WERI-Rb-1 (cell line): ENCODE results near the gene BTG2.

Experiments
- DNase-seq: peaks from one replicate; pipeline ENCODE4 v3.0.0-alpha.2; 2020
- H3K27ac ChIP-seq: fragments of 250-450 bp; sonication (Bioruptor Pico); 2 replicates; pipeline ENCODE4 v1.5.1; 2020; ENCODE audit warnings: mild to moderate bottlenecking, moderate library complexity
- H3K27me3 ChIP-seq: fragments of 250-450 bp; sonication (Bioruptor Pico); 2 replicates; pipeline ENCODE4 v1.5.1; 2021; ENCODE audit warnings: mild to moderate bottlenecking, low read depth, moderate library complexity; ENCODE audit not compliant: insufficient read depth, severe bottlenecking
- H3K36me3 ChIP-seq: fragments of 250-450 bp; sonication (Bioruptor Pico); 2 replicates; pipeline ENCODE4 v1.5.1; 2020; ENCODE audit warnings: mild to moderate bottlenecking, moderate library complexity
- H3K4me3 ChIP-seq: 2 replicates; pipeline ENCODE4 v1.5.1; 2011; ENCODE audit warnings: low read depth, mild to moderate bottlenecking, control low read depth, low read length
- H3K9me3 ChIP-seq: fragments of 250-450 bp; sonication (Bioruptor Pico); 2 replicates; pipeline ENCODE4 v1.5.1; 2021; ENCODE audit warnings: mild to moderate bottlenecking, moderate library complexity; ENCODE audit not compliant: severe bottlenecking
- CTCF ChIP-seq: IDR thresholded peaks from 2 replicates; pipeline ENCODE4 v1.5.1; 2011; ENCODE audit warnings: low read depth, mild to moderate bottlenecking, control low read depth, inconsistent platforms, low read length

The BTG2 gene

GRCh38 chr1:203267347-203267846 lies 37.9 kb upstream of the BTG2 start:
- DNase-seq, result peak; percentile 96
- TF ChIP-seq CTCF, result peak; percentile 96
- Histone ChIP-seq H3K27ac (peak overlapping the region; percentile 26), H3K9me3 (peaks cover 4% of the 10 kb centered on the region), H3K36me3 (no peaks in the 10 kb centered on the region), H3K4me3 (no peak overlapping the region), H3K27me3 (no peaks in the 10 kb centered on the region)

GRCh38 chr1:203267912-203268311 lies 37.4 kb upstream of the BTG2 start:
- Histone ChIP-seq H3K4me3 (no peak overlapping the region), H3K36me3 (no peaks in the 10 kb centered on the region), H3K9me3 (no peaks in the 10 kb centered on the region), H3K27me3 (no peaks in the 10 kb centered on the region), H3K27ac (peak overlapping the region; percentile 26)
- DNase-seq, result no peak
- TF ChIP-seq CTCF, result no peak

- peak; percentile 100 for TF ChIP-seq CTCF
- Histone ChIP-seq H3K4me3 (no peak overlapping the region), H3K27ac (peak overlapping the region; percentile 19), H3K27me3 (no peaks in the 10 kb centered on the region), H3K9me3 (no peaks in the 10 kb centered on the region), H3K36me3 (no peaks in the 10 kb centered on the region)
- DNase-seq, result peak; percentile 87
Observed at GRCh38 chr1:203268901-203269653, 36.2 kb upstream of the BTG2 start.

GRCh38 chr1:203269654-203270020 lies 35.7 kb upstream of the BTG2 start:
- Histone ChIP-seq H3K27ac (no peak overlapping the region), H3K36me3 (no peaks in the 10 kb centered on the region), H3K4me3 (no peak overlapping the region), H3K9me3 (no peaks in the 10 kb centered on the region), H3K27me3 (no peaks in the 10 kb centered on the region)
- no peak for DNase-seq
- TF ChIP-seq CTCF, result no peak

GRCh38 chr1:203270448-203270847 lies 34.9 kb upstream of the BTG2 start:
- Histone ChIP-seq H3K27ac (no peak overlapping the region), H3K27me3 (no peaks in the 10 kb centered on the region), H3K9me3 (no peaks in the 10 kb centered on the region), H3K4me3 (no peak overlapping the region), H3K36me3 (no peaks in the 10 kb centered on the region)
- no peak for DNase-seq
- peak; percentile 34 for TF ChIP-seq CTCF
